GM21528 (cell line): Measurements from ENCODE around the gene TM4SF20.
"Not testable (repeated sequence)": the region's sequence is repeated elsewhere in the genome, so short reads cannot be mapped to it uniquely, and the experiment has no call there.

Experiments
- ATAC-seq: cut with Tn5 transposase; IDR thresholded peaks from one replicate; pipeline ENCODE4 v1.9.1; 2021; ENCODE audit warnings: mild to moderate bottlenecking, moderate library complexity; ENCODE audit not compliant: unreplicated experiment, low FRiP score

The TM4SF20 gene

DNA sequence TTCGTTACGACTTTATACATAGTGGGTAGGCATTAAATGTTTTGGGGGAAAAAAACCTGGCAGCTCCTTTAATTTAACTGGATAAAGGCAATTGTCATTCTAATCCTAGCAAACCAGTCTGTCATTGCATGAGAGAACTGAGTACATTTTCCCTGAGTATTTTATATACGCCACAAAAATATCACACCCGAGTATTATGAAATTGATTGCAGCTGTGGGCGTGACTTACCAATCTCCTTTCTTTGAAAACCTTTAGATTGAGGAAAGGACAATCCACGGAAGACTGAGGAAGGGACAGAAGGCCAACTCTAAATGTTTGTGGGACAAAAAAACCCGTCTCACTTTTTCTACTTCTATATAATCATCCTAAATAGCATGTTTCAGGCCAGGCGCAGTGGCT is 9.0 kb downstream of the TM4SF20 start:
- ATAC-seq: no peak

GRCh38 chr2:227368574-227368973 is 10.5 kb downstream of the TM4SF20 start:
- ATAC-seq: no peak

DNA sequence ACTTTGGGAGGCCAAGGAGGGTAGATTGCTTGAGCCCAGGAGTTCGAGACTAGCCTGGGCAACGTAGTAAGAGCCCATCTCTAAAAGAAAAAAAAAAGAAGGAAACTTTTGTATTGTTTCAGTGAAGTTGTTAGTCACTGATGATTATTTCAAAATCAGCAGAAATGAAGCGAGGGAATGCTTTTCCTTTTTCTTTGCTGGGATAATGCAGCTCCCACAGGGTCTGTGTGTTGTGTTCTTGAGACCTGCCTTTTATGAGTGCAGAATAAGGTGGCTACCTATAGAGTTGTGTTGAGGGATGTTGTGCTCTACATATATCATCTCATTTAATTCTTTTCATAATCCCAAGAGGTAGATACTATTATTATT is 11.7 kb downstream of the TM4SF20 start:
- ATAC-seq: no peak

GRCh38 chr2:227366769-227367426 is 12.2 kb downstream of the TM4SF20 start:
- no peak for ATAC-seq

DNA sequence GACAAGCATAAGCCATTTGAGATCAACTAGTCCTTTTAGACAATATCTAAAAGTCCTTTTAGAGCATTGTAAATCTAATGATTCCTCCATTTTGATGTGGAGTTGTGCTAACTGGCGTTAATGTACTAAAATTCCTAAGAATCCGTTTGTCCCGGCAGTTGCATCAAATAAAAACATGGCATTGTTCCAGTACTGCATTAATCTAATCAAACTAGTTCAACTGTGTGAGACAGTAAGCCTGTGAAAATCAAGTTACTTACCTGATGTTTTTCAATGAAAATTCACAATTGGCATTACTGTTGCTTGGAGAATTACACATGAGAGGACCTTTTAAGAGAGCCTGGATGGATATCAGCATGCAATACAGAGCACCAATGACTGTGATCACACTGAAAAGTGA is 13.3 kb downstream of the TM4SF20 start:
- no peak for ATAC-seq

DNA sequence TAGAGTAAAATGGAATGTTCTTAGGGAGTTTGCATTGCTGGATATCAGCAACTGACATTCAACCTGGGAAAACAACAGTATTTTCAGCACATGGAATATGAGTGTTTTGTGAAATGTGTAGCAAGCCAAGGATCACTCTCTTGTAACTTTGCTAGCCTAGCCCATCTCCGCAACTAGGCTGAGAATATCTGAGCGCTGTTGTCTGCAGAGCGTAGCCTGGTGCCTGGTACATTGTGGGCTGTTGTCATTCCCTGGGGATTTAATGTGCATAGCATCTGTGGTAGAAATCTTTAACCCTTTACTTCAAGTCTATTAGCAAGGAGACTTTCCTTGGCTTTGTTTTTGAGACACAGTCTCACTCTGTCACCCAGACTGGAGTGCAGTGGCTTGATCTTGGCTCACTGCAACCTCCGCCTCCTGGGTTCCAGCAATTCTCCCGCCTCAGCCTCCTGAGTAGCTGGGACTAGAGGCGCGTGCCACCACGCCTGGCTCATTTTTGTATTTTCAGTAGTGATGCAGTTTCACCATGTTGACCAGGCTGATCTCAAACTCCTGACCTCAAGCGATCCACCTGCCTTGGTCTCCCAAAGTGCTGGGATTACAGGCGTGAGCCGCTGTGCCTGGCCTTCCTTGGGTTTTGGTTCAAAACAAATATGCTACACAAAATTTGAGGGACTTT is 14.4 kb downstream of the TM4SF20 start:
- ATAC-seq: not testable (repeated sequence)

DNA sequence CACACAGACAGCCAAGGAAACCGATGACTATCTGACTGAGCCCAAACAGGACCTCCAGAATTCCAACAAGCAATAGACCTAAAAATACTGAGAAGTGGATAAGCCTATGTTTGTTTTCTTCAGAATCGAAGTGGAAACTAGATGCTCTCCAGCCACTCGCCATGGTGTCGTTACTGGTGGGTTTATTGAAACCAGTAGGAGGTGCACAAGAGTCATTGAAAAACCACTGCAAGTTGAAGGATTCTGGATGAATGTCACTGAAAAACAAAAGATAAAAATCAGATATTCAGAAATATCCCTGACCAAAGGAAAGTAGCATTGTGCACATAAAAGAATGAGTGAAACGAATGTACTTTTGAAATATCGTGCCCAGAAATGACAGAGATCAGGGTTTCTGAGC is 15.3 kb downstream of the TM4SF20 start:
- ATAC-seq: no peak

DNA sequence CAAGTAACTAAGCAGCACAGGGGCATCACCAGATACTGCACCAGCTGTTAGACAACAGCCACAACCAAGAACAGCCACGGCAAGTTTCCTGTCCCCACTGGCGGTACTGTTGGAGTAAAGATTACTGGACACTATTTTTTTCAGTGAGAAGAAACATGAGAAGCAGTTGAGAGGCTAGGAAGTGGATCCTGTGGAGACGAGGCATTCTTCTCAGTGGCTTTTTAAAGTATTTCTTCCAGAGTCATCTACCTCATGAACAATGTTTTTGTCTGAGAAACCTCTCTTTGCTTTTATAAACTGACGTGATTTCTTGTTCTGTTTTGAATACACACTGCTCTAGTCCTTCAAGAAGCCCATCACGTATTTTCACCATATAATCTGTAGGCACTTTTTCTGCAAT is 18.8 kb downstream of the TM4SF20 start:
- no peak for ATAC-seq

DNA sequence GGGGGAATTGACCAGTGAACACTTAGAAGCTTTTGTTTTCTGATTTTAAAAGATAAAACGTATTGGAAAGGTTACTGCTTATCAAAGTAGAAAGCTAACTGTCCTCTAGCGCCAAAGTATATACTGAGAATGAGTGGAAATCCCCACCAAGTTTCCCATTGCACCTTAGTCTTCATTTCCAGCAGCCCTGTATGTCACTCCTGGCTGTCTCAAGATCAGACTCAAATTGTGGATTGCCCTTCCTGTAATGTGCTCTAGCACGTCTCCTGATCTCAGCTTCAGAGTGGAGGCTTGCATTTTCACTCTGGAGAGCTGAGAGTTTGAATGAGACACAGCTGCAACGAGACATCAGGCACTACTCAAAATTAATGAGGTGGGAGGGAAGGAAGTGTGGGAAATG is 27.5 kb downstream of the TM4SF20 start:
- ATAC-seq: peak; percentile 77

- ATAC-seq: no peak
Measured at GRCh38 chr2:227349989-227350612, 29.0 kb downstream of the TM4SF20 start.

- no peak for ATAC-seq
Measured at GRCh38 chr2:227348324-227348723, 30.8 kb downstream of the TM4SF20 start.

- ATAC-seq: no peak
Measured at GRCh38 chr2:227347117-227347516, 32.0 kb downstream of the TM4SF20 start.

DNA sequence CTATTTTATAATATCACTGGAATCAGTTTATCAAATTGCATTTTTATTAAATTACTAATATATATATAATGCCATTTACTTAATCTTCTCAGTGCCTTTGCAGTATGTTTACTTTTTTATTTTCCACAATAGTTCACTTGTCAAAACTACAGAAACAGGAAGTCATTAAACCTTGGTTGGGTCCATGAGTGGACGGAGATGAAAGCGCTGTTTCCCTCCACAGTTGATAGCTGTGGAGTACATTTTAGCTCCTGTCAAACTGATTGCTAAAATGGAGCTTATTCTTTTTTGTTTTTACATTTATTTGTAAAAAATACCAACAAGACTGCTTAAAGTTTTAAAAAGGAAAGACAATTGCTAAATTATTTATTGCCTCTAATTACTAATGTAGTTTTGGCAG is 34.9 kb downstream of the TM4SF20 start:
- no peak for ATAC-seq

GRCh38 chr2:227341553-227341952 is 37.6 kb downstream of the TM4SF20 start:
- ATAC-seq: no peak

DNA sequence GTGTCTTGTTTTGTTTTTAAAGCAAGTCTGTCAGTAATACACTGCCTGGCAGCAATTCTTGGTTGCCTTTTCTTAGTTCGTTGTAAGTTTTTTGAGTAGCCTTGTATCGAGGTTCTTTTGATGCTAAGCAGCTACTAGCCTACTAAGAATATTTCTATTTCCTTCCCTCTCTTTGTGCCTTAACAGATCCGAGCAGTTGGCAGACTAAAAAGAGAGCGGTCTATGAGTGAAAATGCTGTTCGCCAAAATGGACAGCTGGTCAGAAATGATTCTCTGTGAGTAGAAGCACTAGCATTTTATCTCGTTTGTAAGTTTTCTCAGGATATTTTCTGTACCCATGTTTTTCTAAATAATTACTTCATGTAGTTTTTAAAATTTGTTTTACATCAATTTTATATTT is 39.0 kb downstream of the TM4SF20 start:
- no peak for ATAC-seq

DNA sequence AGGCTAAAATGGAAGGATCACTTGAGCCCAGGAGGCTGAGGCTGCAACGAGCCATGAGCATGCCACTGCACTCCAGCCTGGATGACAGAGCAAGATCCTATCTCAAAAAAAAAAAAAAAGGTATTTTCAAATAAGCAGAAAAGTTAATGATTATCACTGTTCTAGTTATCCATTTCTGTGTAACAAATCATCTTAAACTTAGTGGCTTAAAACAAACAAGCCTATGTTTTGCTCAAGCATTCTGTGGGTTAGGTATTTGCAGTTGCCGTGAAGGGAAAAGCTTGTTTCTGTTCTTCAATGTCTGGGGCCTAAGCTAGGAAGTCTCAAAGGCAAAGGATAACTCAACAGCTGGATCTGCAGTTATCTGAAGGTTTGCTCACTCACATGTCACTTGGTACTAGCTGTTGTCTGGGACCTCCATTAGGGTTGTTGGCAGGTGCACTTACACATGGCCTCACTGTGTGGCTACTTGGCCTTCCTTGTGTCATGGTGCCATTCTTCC is 40.0 kb downstream of the TM4SF20 start:
- no peak for ATAC-seq

DNA sequence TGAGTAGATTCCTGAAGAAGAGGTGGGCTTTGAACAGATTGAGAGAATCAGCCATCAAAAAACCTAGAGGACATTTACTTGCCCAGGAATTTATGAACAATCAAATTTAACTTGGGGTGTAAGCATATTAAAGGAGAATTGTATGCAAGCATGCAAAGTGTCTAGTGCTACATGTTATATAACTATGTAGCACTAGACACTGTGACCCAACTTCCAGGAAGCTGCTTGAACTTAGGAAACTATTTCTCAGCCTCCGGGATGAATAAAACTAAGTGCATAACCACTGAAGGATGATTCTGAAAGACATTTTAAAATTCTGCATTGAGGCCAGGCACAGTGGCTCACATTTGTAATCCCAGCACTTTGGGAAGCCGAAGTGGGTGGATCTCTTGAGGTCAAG is 41.7 kb downstream of the TM4SF20 start:
- ATAC-seq: no peak

GRCh38 chr2:227335713-227336112 is 43.4 kb downstream of the TM4SF20 start:
- ATAC-seq: no peak

DNA sequence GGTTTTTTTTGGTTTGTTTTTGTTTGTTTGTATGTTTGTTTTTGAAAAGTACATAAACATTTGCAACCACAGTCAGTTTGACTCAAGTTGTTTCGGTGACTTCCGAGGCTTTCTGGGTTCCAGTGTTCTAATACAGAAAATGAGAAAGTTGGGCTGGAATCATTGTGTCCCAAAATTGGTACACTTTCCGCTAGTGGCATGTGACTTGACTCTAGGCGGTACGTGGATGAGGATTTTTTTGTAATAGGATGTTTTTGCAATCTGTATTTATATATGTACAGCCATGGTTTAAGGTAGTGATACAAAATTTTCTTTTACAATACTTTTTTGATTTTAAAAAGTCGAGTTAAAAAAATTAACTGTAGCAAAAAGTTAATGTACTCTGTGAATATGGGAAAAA is 52.3 kb downstream of the TM4SF20 start:
- no peak for ATAC-seq

DNA sequence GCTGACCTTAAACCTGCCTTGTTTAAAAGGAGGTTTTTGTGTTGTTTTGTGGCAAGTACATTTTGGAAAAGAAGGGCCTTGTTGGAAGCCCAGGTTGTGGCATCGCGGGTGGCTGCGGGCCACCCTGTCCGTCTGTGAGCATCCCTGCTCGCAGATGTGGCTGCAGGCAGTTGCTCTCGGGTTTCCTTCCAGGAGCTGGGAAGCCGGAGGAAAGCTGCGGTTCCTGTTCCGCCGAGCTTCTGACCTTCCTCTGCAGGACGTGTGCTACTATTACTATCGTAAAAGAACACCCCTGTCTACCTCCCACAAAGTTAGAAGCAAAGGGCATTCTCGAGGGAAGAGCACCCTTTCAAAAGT is 53.3 kb downstream of the TM4SF20 start:
- peak; percentile 9 for ATAC-seq

GRCh38 chr2:227324995-227325838 is 53.9 kb downstream of the TM4SF20 start, which contains the start of gene MFF:
MFF (plus strand) TSS chr2:227325251; CDS start chr2:227330666, 5,415 bp downstream.
- peak; percentile 98 for ATAC-seq
